CD14-positive monocyte (primary cell): ENCODE data around the gene CFD. TPM values are rescaled to one million over a fixed set of nuclear protein-coding genes. Genes with fewer than 3 reads are reported as not detected.
"Not testable (repeated sequence)": the region's sequence is repeated elsewhere in the genome, so short reads cannot be mapped to it uniquely, and the experiment has no call there.

Experiments
- DNase-seq, 3 donors: peaks; one replicate each; pipeline ENCODE4 v3.0.0-alpha.2; 2011 to 2022
- H2AFZ ChIP-seq: 2 replicates; pipeline ENCODE4 v1.6.0; 2012; ENCODE audit warnings: mild to moderate bottlenecking, low read depth, low read length, inconsistent platforms; ENCODE audit not compliant: insufficient read depth, poor library complexity, severe bottlenecking
- H3K27ac ChIP-seq, 2 donors: 1 replicate in 1 of 2; 2 replicates in 1 of 2; pipeline ENCODE4 v1.5.1; 2012 to 2013; ENCODE audit warnings: low read length in 2 of 2, control low read depth in 1 of 2, inconsistent platforms in 1 of 2, low read depth in 1 of 2, mild to moderate bottlenecking in 1 of 2
- H3K27me3 ChIP-seq, 2 donors: one replicate each; pipeline versions ENCODE4 v1.6.0 to v1.6.1; 2011 to 2013; ENCODE audit warnings: low read length in 2 of 2; ENCODE audit not compliant: control insufficient read depth in 2 of 2, insufficient read depth in 2 of 2
- H3K36me3 ChIP-seq, 2 donors: replicated peaks in 1 of 2; 1 replicate in 1 of 2; 2 replicates in 1 of 2; pipeline versions ENCODE4 v1.5.1 to v1.6.1; 2012 to 2013; ENCODE audit warnings: low read length in 2 of 2, control low read depth in 1 of 2, inconsistent platforms in 1 of 2, mild to moderate bottlenecking in 1 of 2; ENCODE audit not compliant: insufficient read depth in 2 of 2, control insufficient read depth in 1 of 2
- H3K4me1 ChIP-seq, 2 donors: 1 replicate in 1 of 2; 2 replicates in 1 of 2; pipeline versions ENCODE4 v1.5.1 to v1.6.1; 2012 to 2013; ENCODE audit warnings: low read length in 2 of 2, control low read depth in 1 of 2, inconsistent platforms in 1 of 2, mild to moderate bottlenecking in 1 of 2, moderate library complexity in 1 of 2; ENCODE audit not compliant: insufficient read depth in 2 of 2, control insufficient read depth in 1 of 2
- H3K4me2 ChIP-seq: replicated peaks from 2 replicates; pipeline ENCODE3; 2012; ENCODE audit warnings: low read length, moderate library complexity, mild to moderate bottlenecking; ENCODE audit not compliant: poor library complexity, severe bottlenecking; ENCODE audit errors: extremely low read depth
- H3K4me3 ChIP-seq, 3 experiments: fragments of 200-600 bp in 1 of 3; sonication (generic) in 1 of 3; replicated peaks in 1 of 3; 1 replicate in 2 of 3; 2 replicates in 1 of 3; pipeline ENCODE4 v1.5.1; 2011 to 2013; ENCODE audit warnings: low read length in 3 of 3, mild to moderate bottlenecking in 3 of 3, control low read depth in 2 of 3, low read depth in 2 of 3, inconsistent platforms in 1 of 3, moderate library complexity in 1 of 3
- H3K79me2 ChIP-seq: 2 replicates; pipeline ENCODE4 v1.6.0; 2012; ENCODE audit warnings: mild to moderate bottlenecking, control low read depth, inconsistent platforms, low read length, moderate library complexity; ENCODE audit not compliant: insufficient read depth
- H3K9ac ChIP-seq: 2 replicates; pipeline ENCODE4 v1.6.0; 2017; ENCODE audit warnings: low read length, mild to moderate bottlenecking; ENCODE audit not compliant: insufficient read depth, poor library complexity, severe bottlenecking
- H3K9me3 ChIP-seq, 2 donors: replicated peaks in 1 of 2; 1 replicate in 1 of 2; 2 replicates in 1 of 2; pipeline versions ENCODE4 v1.5.1 to v1.6.1; 2012 to 2013; ENCODE audit warnings: low read length in 2 of 2, control low read depth in 1 of 2; ENCODE audit not compliant: control insufficient read depth in 1 of 2, insufficient read depth in 1 of 2
- H4K20me1 ChIP-seq: 2 replicates; pipeline ENCODE4 v1.6.0; 2012; ENCODE audit warnings: mild to moderate bottlenecking, low read length, control low read depth, moderate library complexity; ENCODE audit not compliant: insufficient read depth
- H3K27ac Mint-ChIP-seq, 7 donors: one replicate each; pipeline ENCODE4 v1.8.0; 2020; ENCODE audit warnings: mild to moderate bottlenecking in 7 of 7, mixed read lengths in 7 of 7, moderate library complexity in 6 of 7, inconsistent platforms in 2 of 7
- H3K27me3 Mint-ChIP-seq, 3 donors: one replicate each; pipeline ENCODE4 v1.8.0; 2021 to 2022; ENCODE audit warnings: low read depth in 3 of 3, mild to moderate bottlenecking in 3 of 3, mixed read lengths in 3 of 3, moderate library complexity in 3 of 3, inconsistent platforms in 1 of 3
- H3K36me3 Mint-ChIP-seq, 2 donors: one replicate each; pipeline ENCODE4 v1.8.0; 2020; ENCODE audit warnings: mixed read lengths in 2 of 2, inconsistent platforms in 1 of 2, mild to moderate bottlenecking in 1 of 2
- H3K4me1 Mint-ChIP-seq: one replicate; pipeline ENCODE4 v1.8.0; 2020; ENCODE audit warnings: mild to moderate bottlenecking, mixed read lengths
- H3K4me3 Mint-ChIP-seq, 2 donors: one replicate each; pipeline ENCODE4 v1.8.0; 2020; ENCODE audit warnings: mild to moderate bottlenecking in 2 of 2, mixed read lengths in 2 of 2, moderate library complexity in 1 of 2
- H3K9me3 Mint-ChIP-seq, 7 donors: one replicate each; pipeline ENCODE4 v1.8.0; 2020 to 2022; ENCODE audit warnings: mixed read lengths in 7 of 7, mild to moderate bottlenecking in 6 of 7, moderate library complexity in 6 of 7, inconsistent platforms in 2 of 7
- WGBS: methylation state at CpG from one replicate; pipeline ENCODE4 v1.1.5; 2013; ENCODE audit warnings: missing lambda C conversion rate; ENCODE audit not compliant: insufficient coverage; 5-methylcytosine and 5-hydroxymethylcytosine counted together
- intact Hi-C, 2 donors: fragments of 100-400 bp; cut with micrococcal nuclease; formaldehyde crosslinking; loops; one replicate each; pipeline versions ENCODE4 v1.15.0 to v1.15.1; 2023
- polyA plus RNA-seq, 3 donors: library from polyadenylated mRNA; depleted of rRNA in 1 of 3; unstranded in 2 of 3; stranded (reverse) in 1 of 3; fragments of 300-500 nt in 2 of 3; fragments of >200 nt in 1 of 3; fragmentation: Illumina TruSeq in 2 of 3; gene quantifications; 1 replicate in 2 of 3; 2 replicates in 1 of 3; pipeline ENCODE4 v1.2.3, GENCODE V29; 2012 to 2021
- TF ChIP-seq, protein P1 (sequence below): fragments of 200-600 bp; IDR thresholded peaks from one replicate; pipeline ENCODE4 v1.8.0; 2022; ENCODE audit warnings: antibody characterized with exemption, mild to moderate bottlenecking

Gene CFD
- polyA plus RNA-seq, 3 donors, result 272 to 862 (median 654) TPM

DNA sequence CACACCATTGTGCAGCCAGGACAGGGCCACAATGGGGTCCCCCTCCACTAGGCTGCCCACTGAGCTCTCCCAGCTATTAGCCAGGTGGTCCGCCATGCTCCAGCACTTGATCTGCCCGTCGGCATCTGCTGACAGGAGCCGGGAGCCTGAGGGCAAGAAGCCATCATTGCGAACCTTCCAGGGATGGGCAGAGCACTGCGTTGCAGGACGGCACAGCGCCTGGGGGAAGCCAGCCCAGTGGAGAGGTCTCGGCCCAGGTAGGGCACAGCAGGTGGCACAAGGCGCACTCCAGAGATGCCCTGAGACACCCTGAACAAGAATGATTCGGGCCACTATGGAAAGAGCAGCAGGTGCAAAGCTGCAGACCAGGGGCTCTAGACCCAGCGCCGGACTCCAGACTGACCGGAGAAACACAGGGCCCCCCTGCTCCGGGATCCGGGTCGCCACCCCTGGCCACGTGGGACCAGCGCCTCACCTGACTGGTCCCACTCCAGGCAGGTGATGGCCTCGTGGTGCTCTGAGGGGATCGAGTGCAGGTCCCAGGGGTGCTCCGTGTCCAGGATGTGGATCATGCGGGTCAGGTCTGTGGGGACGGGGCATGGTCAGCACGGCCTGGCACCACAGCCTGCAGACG is 30.3 kb downstream of the CFD start:
- Histone ChIP-seq H3K4me2 (no peak overlapping the region), H3K4me3 (no peak overlapping the region), H3K9ac (no peak overlapping the region), H3K9me3 (no peaks in the 10 kb centered on the region), H4K20me1 (peaks cover 11% of the 10 kb centered on the region), H3K79me2 (peaks cover 13% of the 10 kb centered on the region), H2AFZ (no peak overlapping the region), H3K36me3 (peaks cover 25 to 46% of the 10 kb centered on the region in 2 donors), H3K4me1 (peaks cover 15 to 19% of the 10 kb centered on the region in 2 donors), H3K27ac (no peak overlapping the region), H3K27me3 (no peaks in the 10 kb centered on the region)
- H3K4me3 Mint-ChIP-seq, result no peak overlapping the region
- TF ChIP-seq, protein P1, sequence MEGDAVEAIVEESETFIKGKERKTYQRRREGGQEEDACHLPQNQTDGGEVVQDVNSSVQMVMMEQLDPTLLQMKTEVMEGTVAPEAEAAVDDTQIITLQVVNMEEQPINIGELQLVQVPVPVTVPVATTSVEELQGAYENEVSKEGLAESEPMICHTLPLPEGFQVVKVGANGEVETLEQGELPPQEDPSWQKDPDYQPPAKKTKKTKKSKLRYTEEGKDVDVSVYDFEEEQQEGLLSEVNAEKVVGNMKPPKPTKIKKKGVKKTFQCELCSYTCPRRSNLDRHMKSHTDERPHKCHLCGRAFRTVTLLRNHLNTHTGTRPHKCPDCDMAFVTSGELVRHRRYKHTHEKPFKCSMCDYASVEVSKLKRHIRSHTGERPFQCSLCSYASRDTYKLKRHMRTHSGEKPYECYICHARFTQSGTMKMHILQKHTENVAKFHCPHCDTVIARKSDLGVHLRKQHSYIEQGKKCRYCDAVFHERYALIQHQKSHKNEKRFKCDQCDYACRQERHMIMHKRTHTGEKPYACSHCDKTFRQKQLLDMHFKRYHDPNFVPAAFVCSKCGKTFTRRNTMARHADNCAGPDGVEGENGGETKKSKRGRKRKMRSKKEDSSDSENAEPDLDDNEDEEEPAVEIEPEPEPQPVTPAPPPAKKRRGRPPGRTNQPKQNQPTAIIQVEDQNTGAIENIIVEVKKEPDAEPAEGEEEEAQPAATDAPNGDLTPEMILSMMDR, result no peak
- no peak overlapping the region for H3K27ac Mint-ChIP-seq
- DNase-seq, result no peak
- WGBS, result 97% methylated on average over 25 of the region's 26 CpGs
- peaks cover 25 to 62% of the 10 kb centered on the region in 2 donors for H3K36me3 Mint-ChIP-seq
- H3K9me3 Mint-ChIP-seq, result no peaks in the 10 kb centered on the region
- intact Hi-C loops, result no loop called here
- peaks cover 22% of the 10 kb centered on the region for H3K4me1 Mint-ChIP-seq
- no peaks in the 10 kb centered on the region for H3K27me3 Mint-ChIP-seq

DNA sequence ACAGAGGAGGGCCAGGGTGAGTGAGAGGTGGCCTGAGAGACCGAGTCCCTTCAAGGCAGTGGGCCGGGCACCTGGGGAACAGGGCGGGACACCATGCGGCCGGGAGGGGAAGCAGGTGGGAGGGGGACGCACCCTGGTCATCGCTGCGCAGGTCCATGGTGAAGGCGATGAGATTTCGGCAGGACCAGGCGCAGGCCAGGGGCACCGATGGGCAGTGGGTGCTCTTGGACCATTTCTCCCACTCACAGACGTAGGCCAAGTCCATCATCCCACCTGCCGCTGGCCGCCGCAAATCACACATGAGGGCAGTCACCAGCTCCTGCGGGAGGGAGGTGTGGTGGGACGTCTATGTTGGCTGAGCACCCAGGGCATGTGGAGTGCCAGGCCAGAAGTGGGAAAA is 31.4 kb downstream of the CFD start:
- TF ChIP-seq, protein P1, result no peak
- Histone ChIP-seq H3K79me2 (peaks cover 13% of the 10 kb centered on the region), H4K20me1 (peaks cover 6% of the 10 kb centered on the region), H3K27ac (no peak overlapping the region), H3K36me3 (peaks cover 16 to 36% of the 10 kb centered on the region in 2 donors), H3K9me3 (no peaks in the 10 kb centered on the region), H3K4me3 (no peak overlapping the region), H3K4me1 (peaks cover 15 to 19% of the 10 kb centered on the region in 2 donors), H2AFZ (no peak overlapping the region), H3K27me3 (no peaks in the 10 kb centered on the region), H3K9ac (no peak overlapping the region), H3K4me2 (no peak overlapping the region)
- 93% methylated on average over 11 of the region's 18 CpGs for whole genome bisulfite sequencing
- peaks cover 24% of the 10 kb centered on the region for H3K4me1 Mint-ChIP-seq
- intact Hi-C loops, result no loop called here
- H3K36me3 Mint-ChIP-seq, result peaks cover 18 to 52% of the 10 kb centered on the region in 2 donors
- no peaks in the 10 kb centered on the region for H3K9me3 Mint-ChIP-seq
- no peak for DNase-seq
- no peak overlapping the region for H3K4me3 Mint-ChIP-seq
- H3K27me3 Mint-ChIP-seq, result no peaks in the 10 kb centered on the region
- H3K27ac Mint-ChIP-seq, result no peak overlapping the region

DNA sequence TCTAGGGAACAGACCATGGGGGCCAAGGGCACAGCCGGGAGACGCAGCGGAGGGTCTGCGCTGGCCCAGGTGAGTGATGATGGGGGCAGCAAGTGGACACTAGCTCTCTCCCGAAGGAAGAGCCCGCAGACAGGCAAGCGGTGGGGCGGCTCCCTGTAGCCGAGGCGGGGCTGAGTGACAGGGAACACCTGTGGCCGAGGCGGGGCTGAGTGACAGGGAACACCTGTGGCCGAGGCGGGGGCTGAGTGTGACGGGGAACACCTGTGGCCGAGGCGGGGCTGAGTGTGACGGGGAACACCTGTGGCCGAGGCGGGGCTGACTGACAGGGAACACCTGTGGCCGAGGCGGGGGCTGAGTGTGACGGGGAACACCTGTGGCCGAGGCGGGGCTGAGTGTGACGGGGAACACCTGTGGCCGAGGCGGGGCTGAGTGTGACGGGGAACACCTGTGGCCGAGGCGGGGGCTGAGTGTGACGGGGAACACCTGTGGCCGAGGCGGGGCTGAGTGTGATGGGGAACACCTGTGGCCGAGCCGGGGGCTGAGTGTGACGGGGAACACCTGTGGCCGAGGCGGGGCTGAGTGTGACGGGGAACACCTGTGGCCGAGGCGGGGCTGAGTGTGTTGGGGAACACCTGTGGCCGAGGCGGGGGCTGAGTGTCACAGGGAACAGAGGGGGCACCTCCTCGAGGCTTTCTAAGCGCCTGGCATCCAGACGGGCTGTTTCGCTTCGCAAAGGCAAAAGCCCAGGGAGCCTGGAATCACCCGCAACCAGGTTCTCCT is 32.1 kb downstream of the CFD start:
- Histone ChIP-seq H3K4me3 (peak overlapping the region in 1 of 3 experiments; percentile 85), H3K36me3 (peaks cover 11 to 32% of the 10 kb centered on the region in 2 donors), H3K4me1 (peaks cover 15 to 19% of the 10 kb centered on the region in 2 donors), H3K27ac (peak overlapping the region; percentile 16 to 95), H3K4me2 (peak overlapping the region; percentile 91), H3K9ac (peak overlapping the region; percentile 77), H4K20me1 (peaks cover 11% of the 10 kb centered on the region), H3K79me2 (peaks cover 13% of the 10 kb centered on the region)
- H3K9me3 Mint-ChIP-seq, H3K27me3 ChIP-seq, DNase-seq, H2AFZ ChIP-seq, H3K27me3 Mint-ChIP-seq, H3K9me3 ChIP-seq: not testable (repeated sequence)
- Mint-ChIP-seq H3K4me3 (peak overlapping the region in 1 of 2 donors; percentile 80), H3K4me1 (peaks cover 24% of the 10 kb centered on the region), H3K36me3 (peaks cover 14 to 49% of the 10 kb centered on the region in 2 donors), H3K27ac (peak overlapping the region in 4 of 7 donors; percentile 70 to 91 (median 84))
- WGBS, result 94% methylated on average over 36 of the region's 50 CpGs
- intact Hi-C loops, result loop anchor here in 1 of 2 donors (2.0 kb wide), 1 partner anchor 17 kb away; no protein-coding TSS in a partner anchor
